ENCODE results near the gene RNF181.

GRCh38 chr2:85584354-85584856 is 11.1 kb upstream of the RNF181 start, which contains the start of gene VAMP5:
- TF ChIP-seq CTCF (IDR thresholded peaks at IDR 0.05): no peak
- no peak for TF ChIP-seq EP300 (IDR thresholded peaks at IDR 0.05)
